Inflammatory macrophage treated with lipopolysaccharide for 1 hour (primary cell): Measurements from ENCODE around the gene GPX6.
"Not testable (repeated sequence)": the region's sequence is repeated elsewhere in the genome, so short reads cannot be mapped to it uniquely, and the experiment has no call there.

ENCODE experiments used
- DNase-seq, 2 donors: peaks; one replicate each; pipeline ENCODE4 v3.0.0-alpha.2; 2020 to 2022

Gene GPX6

GRCh38 chr6:28523241-28523622, 7.6 kb upstream of the GPX6 start:
- DNase-seq, result no peak

- no peak for DNase-seq
These were observed 7.1 kb upstream of the GPX6 start for GRCh38 chr6:28522594-28523240.

- no peak for DNase-seq
These were observed 2.4 kb upstream of the GPX6 start for GRCh38 chr6:28517964-28518363.

GRCh38 chr6:28512387-28512786, 3.2 kb downstream of the GPX6 start:
- not testable (repeated sequence) for DNase-seq

GRCh38 chr6:28511628-28512300, 3.8 kb downstream of the GPX6 start:
- no peak for DNase-seq

GRCh38 chr6:28506807-28507475, 8.7 kb downstream of the GPX6 start:
- DNase-seq, result no peak

GRCh38 chr6:28505733-28506132, 9.9 kb downstream of the GPX6 start:
- no peak for DNase-seq

- not testable (repeated sequence) for DNase-seq
These were observed 12.8 kb downstream of the GPX6 start for GRCh38 chr6:28502709-28503305.

GRCh38 chr6:28502136-28502535, 13.5 kb downstream of the GPX6 start:
- not testable (repeated sequence) for DNase-seq

- DNase-seq, result no peak
These were observed 14.3 kb downstream of the GPX6 start for GRCh38 chr6:28501259-28501658.

GRCh38 chr6:28497893-28498292, 17.7 kb downstream of the GPX6 start:
- no peak for DNase-seq

GRCh38 chr6:28497306-28497705, 18.3 kb downstream of the GPX6 start:
- no peak for DNase-seq

- no peak for DNase-seq
These were observed 19.4 kb downstream of the GPX6 start for GRCh38 chr6:28496099-28496779.

GRCh38 chr6:28491984-28492317, 23.6 kb downstream of the GPX6 start:
- DNase-seq, result no peak

GRCh38 chr6:28490205-28490890, 25.2 kb downstream of the GPX6 start:
- no peak for DNase-seq

GRCh38 chr6:28489366-28490204, 26.0 kb downstream of the GPX6 start:
- no peak for DNase-seq

- peak; percentile 6 to 13 for DNase-seq
These were observed 26.7 kb downstream of the GPX6 start for GRCh38 chr6:28488916-28489365.

- DNase-seq, result no peak
These were observed 28.4 kb downstream of the GPX6 start for GRCh38 chr6:28486988-28487742.

- no peak for DNase-seq
These were observed 29.1 kb downstream of the GPX6 start for GRCh38 chr6:28486533-28486932.

GRCh38 chr6:28485482-28485881, 30.1 kb downstream of the GPX6 start:
- no peak for DNase-seq
